ENCODE measurements around the gene HMGB1. TPM values are rescaled to one million over a fixed set of nuclear protein-coding genes. Genes with fewer than 3 reads are reported as not detected.

Gene HMGB1
- total RNA-seq = 100 to 1,000 TPM; 285 to 298 TPM
- 256 TPM for polyA plus RNA-seq (ENCODE audit: insufficient read depth, low read depth, low replicate concordance)
- long read RNA-seq, donor 1, full-length matches to known transcripts = 342 of 597 reads
- long read RNA-seq, donor 1, partial matches to known transcripts = 255 of 597 reads
- long read RNA-seq, donor 1, other reads (novel, unspliced or antisense) = 0 of 597 reads
- long read RNA-seq, donor 2, full-length matches to known transcripts = 148 of 435 reads
- long read RNA-seq, donor 2, partial matches to known transcripts = 287 of 435 reads
- long read RNA-seq, donor 2, other reads (novel, unspliced or antisense) = 0 of 435 reads

- 1% methylated on average over 12 to 48 of the region's 57 CpGs for WGBS, 2 donors
- H3K36me3 ChIP-seq (ENCODE audit: low read depth, missing control alignments) = no peaks in the 10 kb centered on the region
- no peaks in the 10 kb centered on the region for H3K27me3 ChIP-seq
- peak; percentile 100 for DNase-seq
- TF ChIP-seq POLR2A (IDR thresholded peaks at IDR 0.05) = peak; percentile 98
- TF ChIP-seq CTCF (IDR thresholded peaks at IDR 0.05) = peak in 2 of 3 experiments; percentile 5 to 15
- intact Hi-C loops (cut with DNase I; ENCODE audit: low total_unique reads) = loop anchor here (10.0 kb wide), 1 partner anchor 149 kb away; the partner anchor contains the start of gene USPL1
- H3K4me3 ChIP-seq = peak within 1 kb of the TSS; percentile 88 to 92
- H3K9me3 ChIP-seq = no peaks in the 10 kb centered on the region
- peaks cover 19% of the 10 kb centered on the region for H3K4me1 ChIP-seq
- peak within 1 kb of the TSS; percentile 95 to 99 for H3K27ac ChIP-seq
These were observed at the start of gene HMGB1 for GRCh38 chr13:30465593-30466357. Gene HMGB1, minus strand, starts transcription at chr13:30465936. Its CDS starts 2,256 bp downstream, at chr13:30463680.

- intact Hi-C loops (cut with DNase I; ENCODE audit: low total_unique reads) = no loop called here
- Histone ChIP-seq H3K4me3 (no peak overlapping the region), H3K9me3 (no peaks in the 10 kb centered on the region), H3K27ac (no peak overlapping the region), H3K4me1 (no peaks in the 10 kb centered on the region), H3K36me3 (ENCODE audit: low read depth, missing control alignments) (no peaks in the 10 kb centered on the region), H3K27me3 (no peaks in the 10 kb centered on the region)
- DNase-seq = no peak
- no peak for TF ChIP-seq CTCF (IDR thresholded peaks at IDR 0.05)
- no peak for TF ChIP-seq POLR2A (IDR thresholded peaks at IDR 0.05)
- WGBS, 2 donors = 82 to 85% methylated on average over 4 of the region's 4 CpGs
These were observed 45.2 kb upstream of the HMGB1 start for GRCh38 chr13:30510811-30511371.

GRCh38 chr13:30510091-30510490, 44.4 kb upstream of the HMGB1 start:
- Histone ChIP-seq H3K27ac (no peak overlapping the region), H3K4me1 (no peaks in the 10 kb centered on the region), H3K4me3 (no peak overlapping the region), H3K27me3 (no peaks in the 10 kb centered on the region), H3K36me3 (ENCODE audit: low read depth, missing control alignments) (no peaks in the 10 kb centered on the region), H3K9me3 (no peaks in the 10 kb centered on the region)
- intact Hi-C loops (cut with DNase I; ENCODE audit: low total_unique reads) = no loop called here
- no peak for DNase-seq
- WGBS, 2 donors = 79 to 81% methylated on average over 4 of the region's 4 CpGs
- no peak for TF ChIP-seq POLR2A (IDR thresholded peaks at IDR 0.05)
- no peak for TF ChIP-seq CTCF (IDR thresholded peaks at IDR 0.05)

GRCh38 chr13:30509254-30510050, 43.7 kb upstream of the HMGB1 start:
- H3K4me1 ChIP-seq = no peaks in the 10 kb centered on the region
- TF ChIP-seq CTCF (IDR thresholded peaks at IDR 0.05) = no peak
- H3K36me3 ChIP-seq (ENCODE audit: low read depth, missing control alignments) = no peaks in the 10 kb centered on the region
- H3K27me3 ChIP-seq = no peaks in the 10 kb centered on the region
- 91% methylated on average over 9 of the region's 9 CpGs for WGBS, 2 donors
- intact Hi-C loops (cut with DNase I; ENCODE audit: low total_unique reads) = no loop called here
- no peaks in the 10 kb centered on the region for H3K9me3 ChIP-seq
- H3K27ac ChIP-seq = no peak overlapping the region
- no peak overlapping the region for H3K4me3 ChIP-seq
- DNase-seq = no peak

All from testis (tissue), 5 donors.